NCI-H1694 (cell line): ENCODE data around the gene SNRPA.
"Not testable (repeated sequence)": the region's sequence is repeated elsewhere in the genome, so short reads cannot be mapped to it uniquely, and the experiment has no call there.

Experiments used
- DNase-seq: peaks from one replicate; lab custom pipeline; 2025; lab: John Stamatoyannopoulos, UW

Gene SNRPA

DNA sequence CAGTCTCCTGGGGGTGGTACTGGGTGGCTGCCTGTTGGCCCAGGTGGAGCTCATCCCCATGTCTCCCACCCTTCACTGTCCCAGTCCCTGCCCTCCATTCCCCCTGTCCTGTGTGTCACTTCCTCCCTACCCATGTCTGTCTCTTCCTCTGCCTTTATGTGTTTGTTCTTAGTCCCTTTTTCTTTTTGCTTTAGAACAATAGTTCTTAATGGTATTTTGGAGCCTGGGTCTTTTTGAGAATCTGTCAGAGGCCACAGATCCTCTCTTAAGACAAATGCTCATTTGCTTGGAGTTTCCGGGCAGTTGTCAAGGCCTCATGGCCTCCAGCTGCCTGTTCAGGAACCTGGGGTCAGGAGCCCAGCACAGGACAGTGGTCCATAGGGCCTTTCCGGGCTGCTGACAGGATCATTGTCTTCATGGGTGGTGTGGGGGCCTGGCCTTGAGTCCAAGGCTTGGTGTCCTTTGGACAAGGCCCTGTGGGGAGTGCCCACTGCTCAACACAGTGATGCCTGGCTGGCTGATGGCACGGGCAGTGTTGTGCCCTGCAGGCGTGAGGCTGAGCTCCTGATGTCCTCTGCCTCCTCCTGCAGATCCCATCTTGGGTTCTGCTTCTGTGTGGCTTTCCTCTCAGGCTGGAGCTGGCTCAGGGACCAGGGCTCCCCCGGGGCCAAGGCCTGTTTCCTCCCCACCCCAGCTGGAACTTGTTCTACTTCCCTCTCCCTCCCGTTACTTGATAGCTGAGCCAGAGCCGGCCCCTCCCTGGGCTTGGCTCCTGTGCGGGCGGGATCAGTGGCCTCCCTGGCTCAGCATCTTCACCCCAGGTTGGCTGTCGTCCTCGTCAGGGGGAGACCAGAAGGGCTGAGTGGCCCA, 51.5 kb downstream of the SNRPA start:
- no peak for DNase-seq

DNA sequence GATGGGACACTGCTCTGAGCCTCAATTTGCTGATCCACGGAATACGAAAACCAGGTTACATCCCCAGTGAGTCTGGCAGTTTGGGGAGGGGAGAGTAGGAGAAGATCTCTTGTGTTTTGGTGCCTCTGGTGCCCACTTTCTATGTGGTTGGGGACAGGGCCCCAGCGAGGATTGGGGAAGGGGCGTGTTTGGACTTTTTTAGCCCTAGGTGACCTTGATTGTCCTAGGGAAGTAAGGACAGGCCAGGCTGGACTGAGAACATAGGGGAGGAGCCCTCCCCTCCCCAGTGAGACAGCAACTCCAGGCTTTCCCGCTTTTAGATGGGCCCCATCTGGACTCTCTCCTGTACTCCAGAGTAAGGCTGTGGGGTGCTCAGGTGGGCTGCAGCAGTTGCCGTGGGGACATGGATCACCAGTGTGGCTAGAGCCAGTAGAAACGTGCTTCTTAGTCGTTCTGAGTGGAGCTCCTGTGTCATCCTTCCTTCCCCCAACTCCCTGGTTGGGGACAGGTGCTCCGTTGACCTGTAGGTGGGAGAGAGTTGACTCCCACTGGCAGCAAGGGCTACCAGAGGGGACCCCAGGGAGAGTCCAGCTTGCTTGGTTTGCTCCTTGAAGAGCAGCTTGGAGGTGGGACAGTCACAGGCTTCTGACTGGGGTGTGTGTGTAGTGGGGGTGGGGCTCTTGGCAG, 52.3 kb downstream of the SNRPA start:
- DNase-seq = no peak

DNA sequence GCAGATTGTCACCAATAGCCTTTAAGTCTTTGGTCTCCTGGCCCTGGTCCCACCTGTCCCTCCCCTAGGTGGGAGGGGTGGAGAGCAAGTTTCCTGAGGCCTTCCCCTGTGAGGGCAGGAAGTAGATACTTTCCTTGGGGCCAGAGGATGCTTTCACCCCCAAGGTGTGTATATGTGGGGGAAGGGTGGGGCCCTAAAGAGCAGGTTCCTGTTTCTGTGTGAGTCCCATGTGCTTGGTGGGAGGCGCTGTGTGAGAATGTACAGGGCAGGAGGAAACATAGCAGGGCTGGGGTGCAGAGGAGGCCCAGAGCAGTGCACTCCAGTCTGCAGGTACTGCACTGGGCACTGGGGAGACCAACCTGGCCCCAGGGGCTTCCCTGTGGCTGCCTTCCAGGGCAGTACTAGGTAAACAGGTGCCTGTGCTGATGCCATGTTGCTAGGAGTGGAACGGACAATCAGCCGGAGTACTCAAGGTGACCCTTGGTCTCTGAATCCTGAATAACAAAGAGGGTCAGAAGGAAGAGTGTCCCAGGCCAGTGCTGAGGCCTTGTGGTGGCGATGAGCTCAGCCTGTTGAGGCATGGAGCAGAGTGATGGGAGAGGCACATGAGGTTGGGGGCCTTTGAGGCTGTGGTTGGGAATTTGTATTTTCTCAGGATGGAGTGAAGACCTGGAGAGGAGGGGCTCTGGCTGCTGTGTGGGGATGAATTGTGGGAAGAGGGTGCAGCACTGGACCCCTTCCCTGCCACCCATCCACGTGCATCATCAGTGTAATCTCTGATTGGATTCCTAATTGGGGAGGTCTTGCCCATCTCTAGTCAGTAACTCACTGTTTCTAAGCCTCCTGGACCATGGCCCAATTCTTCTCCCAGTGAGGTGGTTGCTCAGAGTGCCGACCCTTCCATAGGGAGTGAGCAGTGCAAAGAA, 53.1 kb downstream of the SNRPA start:
- DNase-seq = no peak

DNA sequence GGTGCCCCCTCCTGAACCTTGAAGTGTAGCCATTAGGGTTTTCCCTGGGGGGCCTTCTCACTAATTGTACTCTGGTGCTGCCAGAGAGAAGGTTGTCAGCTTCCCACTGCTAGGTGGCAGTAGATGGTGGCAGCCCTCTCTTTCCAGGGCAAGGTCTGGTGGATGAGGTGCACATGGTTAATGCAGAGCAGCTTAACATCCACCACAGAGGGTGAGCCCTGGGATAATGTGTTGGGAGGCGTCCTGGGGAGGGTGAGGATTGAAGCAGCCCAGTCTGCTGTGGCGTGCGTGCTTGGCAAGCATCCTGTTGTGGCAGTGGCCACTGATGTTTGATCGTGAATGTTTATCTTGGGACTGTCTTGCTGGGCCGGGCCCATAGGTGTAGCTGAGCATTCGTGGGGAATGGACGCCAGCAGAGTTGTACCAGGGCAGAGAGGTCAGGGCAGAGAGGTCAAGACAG, 53.8 kb downstream of the SNRPA start:
- no peak for DNase-seq

DNA sequence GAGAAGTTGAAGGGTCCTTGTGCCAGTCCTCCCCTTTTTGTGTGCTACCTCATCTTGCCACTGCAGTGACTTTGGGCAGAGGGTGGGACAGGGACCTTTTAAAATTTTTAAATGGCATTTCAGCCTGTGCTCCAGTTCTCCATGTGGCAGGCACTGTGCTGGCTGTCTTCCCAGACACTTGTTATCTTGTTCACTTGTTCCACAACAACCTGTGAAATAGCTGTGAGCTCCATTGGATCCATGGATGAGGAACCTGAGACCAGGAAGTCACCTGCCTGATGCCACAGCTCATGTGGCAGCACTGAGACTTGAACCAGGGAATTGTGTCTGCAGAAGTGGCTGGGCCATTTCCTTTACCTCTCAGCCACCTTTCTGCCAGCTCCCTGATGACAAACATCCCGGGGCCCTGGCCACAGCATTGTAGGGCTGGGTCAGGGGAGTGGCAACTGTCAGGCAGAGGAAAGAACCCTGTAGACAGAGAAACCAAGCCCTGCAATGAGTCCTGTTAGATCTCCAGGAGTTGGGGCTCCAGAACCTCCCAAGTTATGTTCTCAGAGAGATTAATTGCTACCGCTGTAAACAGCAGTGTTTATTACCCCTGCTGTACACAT, 54.4 kb downstream of the SNRPA start:
- DNase-seq = no peak

DNA sequence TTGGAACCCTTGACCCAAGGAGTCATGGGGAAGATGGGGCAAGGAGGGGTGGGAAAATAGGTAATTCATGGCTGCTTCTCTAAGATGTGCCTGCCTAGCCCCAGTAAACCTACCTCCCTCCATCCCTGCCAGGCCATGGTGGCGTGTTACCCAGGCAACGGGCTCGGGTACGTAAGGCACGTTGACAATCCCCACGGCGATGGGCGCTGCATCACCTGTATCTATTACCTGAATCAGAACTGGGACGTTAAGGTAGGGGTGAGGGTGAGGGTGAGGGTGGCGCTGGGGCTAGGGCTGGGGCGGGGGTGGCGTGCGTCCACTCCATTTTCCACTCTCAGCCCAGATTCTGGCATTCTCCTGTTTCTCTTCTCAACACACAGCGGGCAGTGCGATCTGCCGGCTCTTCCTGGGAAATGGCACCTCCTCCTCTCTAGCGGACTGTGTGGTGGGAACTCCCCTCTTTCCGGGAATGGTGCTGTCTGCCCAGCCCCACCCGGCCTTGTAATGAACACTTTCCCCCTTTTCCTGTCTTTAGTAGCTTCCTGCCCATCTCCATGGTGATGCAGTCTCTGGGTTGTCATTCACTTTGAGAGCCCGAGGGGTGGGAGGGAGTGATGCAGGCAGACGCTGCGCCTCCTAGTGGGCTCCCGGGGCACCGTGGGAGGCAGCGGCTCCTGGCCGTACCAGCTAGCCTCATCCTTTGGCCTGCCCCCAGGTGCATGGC, 55.6 kb downstream of the SNRPA start:
- DNase-seq = peak; percentile 43

DNA sequence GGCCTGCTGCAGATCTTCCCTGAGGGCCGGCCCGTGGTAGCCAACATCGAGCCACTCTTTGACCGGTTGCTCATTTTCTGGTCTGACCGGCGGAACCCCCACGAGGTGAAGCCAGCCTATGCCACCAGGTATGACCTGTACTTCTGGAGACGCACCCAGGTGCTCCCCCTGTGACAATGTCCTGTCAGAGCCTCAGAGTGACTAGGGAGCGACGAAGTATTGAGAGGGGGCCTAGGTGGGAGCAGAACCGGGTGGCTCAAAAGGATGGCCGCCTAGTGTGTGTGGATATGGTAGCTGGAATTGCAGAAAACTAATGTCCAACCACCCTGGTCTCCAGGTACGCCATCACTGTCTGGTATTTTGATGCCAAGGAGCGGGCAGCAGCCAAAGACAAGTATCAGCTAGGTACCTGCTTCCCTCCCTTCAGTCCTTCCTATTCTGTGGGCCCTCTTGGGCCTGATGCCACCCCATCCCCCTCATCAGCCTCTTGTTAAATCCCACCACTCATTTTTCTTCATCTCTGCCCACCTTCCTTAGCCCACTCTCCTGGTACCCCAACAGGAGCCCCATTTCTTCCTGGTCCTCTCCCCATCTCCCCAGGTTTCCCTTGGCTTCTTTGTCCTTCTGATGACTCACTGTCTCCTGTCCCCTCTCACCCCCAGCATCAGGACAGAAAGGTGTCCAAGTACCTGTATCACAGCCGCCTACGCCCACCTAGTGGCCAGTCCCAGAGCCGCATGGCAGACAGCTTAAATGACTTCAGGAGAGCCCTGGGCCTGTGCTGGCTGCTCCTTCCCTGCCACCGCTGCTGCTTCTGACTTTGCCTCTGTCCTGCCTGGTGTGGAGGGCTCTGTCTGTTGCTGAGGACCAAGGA, 56.4 kb downstream of the SNRPA start:
- no peak for DNase-seq

DNA sequence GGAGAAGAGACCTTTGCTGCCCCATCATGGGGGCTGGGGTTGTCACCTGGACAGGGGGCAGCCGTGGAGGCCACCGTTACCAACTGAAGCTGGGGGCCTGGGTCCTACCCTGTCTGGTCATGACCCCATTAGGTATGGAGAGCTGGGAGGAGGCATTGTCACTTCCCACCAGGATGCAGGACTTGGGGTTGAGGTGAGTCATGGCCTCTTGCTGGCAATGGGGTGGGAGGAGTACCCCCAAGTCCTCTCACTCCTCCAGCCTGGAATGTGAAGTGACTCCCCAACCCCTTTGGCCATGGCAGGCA, 57.0 kb downstream of the SNRPA start:
- no peak for DNase-seq

DNA sequence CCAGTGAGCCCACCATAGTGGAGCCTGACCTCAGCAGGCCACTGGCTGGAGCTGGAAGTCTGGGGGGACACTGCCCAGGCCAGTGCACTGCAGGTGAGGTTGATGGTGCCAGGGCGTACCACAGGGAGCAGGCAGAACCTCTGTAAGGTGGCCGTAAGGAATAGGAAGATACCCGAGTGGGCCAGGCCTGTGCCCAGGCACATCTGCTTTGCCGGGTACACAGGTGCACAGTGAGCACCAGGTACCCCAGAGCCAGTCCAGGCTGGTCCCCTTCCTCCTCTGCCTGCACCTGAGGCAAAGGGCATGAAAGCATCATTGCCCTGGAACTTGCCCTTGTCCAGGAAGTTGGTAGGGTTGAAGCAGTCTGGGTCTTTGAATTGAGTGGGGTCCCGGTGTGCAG, 57.5 kb downstream of the SNRPA start:
- DNase-seq = no peak

DNA sequence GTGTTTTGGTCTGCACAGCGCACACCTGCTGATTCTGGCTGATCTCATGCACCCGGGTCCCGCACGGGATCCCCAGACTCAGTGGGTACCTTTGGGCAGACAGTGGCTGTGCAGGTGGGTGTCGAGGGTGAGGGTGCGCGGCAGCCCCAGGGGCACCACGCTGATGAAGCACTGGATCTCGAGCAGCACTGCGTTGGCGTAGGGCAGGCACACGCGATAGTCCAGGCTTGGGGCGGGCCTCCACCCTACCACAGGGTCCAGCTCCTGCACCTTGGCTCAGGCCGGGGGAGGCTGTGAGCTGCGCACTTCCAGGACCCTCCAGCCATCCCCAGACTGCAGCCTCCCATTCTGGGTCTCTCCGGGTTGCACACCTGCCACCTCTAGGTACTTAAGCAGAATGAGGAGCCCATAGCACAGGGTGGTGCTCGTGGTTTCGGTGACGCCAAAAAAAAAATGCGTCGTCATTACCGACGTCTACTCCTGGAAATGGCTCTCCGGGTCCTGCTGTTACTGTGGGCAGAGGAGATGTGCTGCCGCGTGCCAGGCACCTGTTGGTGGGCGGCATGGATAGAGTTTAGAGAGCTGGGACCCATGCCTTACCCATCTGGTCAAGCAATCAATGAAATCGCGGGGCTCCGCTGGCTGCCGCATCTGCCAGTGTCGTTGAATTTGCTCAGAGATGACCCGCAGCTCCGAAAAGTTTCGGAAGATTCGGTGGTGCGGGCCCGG, 58.5 kb downstream of the SNRPA start:
- DNase-seq = no peak

DNA sequence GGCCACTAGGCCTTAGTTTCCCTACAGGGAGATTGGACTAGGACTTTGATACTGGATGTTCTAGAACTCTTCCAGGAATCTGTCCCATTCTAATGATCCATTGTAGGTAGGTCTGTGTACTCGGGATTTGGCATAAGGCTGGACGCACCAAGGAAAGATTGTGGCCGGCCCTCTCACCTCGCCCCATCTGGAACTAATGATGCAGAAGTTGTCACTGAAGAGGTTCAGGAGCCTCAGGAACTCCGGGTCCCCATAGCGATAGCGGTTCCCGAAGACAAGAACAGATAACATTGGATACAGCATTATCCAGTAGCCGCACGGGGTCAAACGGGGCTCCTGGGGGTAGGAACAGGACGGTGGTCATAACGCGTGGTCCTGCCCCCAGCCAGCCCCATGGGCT, 59.2 kb downstream of the SNRPA start:
- DNase-seq = no peak

DNA sequence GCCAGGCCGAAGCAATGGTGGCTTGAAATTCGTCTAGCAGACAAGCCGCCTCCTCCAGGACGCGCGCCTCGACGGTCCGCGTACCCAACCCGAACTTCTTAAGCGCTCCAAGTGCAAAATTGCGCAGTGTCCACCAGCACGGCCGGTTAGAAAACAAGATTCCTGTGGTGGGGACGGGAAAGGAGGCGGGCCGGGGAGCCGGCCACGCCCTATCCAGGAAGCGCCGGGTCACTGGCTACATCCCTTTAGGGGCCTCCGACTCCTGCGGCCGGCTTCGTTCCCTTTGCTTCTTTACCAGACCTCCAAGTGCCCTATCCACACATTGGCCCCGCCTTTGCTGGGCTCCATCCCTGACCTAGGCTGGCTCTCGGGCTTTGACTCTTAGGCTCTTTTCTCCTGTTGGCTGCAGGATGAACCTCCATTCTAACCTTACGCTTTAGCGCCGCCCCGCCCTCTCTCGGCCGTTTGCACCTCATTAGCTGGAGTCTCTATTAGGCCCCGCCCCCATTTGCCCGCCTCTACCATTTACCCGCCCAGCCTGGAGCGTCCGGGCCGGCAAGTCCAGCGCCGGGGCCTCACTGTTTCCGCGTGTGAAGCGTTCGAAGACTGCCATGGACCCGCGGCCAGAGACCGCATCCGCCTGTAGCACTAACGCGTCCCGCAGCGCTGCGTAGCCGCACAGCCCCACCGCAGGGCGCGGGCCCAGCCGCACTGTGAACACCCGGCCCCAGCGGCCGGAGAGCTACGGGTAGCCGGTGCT, 59.8 kb downstream of the SNRPA start:
- DNase-seq = not testable (repeated sequence)

DNA sequence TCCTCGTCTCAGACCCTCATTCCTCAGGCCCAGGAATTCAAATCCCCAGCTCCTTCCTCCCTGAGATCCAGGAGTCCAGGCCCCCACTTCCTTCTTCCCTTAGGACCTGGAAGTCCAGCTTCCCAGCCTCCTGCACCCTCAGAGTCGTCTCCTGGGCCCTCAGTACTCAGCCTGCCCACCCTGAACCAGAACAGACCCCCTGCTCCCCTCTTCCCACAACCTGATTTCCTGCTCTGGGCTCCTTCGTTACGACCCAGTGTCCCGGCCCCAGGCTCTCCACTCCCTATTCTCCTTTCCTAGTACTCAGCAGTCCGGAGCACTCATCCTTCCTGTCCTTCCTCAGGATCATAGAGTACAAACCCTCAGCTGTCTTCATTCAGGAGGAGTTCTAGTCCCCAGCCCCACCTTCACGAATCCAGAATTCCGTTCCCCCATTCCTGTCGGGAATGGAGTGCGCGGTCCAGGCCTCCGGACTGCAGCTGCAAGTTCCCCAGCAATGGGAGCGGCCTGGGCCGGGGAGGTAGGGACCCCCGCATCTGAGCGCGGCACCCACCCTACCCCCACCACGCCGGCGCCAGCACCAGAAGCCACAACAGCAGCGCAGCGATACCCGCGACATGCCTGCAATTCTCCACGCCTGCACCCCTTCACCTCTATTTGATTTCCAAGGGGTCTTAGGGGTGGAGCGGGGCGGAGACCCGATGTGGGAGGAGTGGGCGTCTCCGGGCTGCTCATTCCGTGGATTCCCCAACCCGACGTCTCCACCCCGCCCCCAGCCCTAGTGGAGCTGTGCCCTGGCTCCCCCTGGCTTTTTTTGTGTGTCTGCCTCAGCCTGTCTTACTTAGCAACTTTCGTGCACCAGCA, 60.7 kb downstream of the SNRPA start:
- no peak for DNase-seq

DNA sequence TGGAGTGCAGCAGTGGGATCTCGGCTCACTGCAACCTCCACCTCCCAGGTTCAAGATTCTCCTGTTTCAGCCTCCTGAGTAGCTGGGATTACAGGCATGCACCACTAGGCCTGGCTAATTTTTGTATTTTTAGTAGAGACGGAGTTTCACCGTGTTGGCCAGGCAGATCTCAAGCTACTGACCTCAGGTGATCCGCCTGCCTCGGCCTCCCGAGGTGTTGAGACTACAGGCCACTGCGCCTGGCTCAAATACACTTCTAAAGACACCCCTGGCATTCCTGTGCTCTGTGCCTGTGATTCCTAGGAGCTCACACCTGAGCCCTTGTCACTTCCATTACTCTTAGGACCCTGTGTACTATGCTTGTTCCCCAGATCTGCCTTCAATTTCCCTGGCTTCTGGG, 61.6 kb downstream of the SNRPA start:
- DNase-seq = not testable (repeated sequence)

DNA sequence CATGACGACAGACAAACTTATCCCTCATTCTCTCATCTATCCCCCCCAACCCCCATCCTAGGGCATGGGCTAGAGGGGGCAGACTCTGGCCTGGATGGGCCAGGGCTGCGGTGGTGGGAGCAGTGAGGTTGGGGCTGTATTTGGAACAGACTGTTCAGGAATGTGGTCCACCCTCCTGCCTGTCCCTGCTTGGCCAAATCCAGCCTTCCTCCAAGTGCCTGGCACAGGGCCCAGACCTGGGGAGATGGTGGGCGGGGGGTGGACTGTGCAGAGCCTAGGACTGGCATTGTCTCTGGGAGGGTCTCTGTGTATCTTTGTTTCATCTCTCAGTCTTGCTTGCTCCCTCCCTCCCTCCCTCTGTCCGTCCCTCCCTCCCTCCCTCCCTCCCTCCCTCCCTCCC, 62.2 kb downstream of the SNRPA start:
- DNase-seq = no peak
